Naive thymus-derived CD4-positive, alpha-beta T cell (primary cell): ENCODE measurements around the gene NR2F2. TPM values are rescaled to one million over a fixed set of nuclear protein-coding genes. Genes with fewer than 3 reads are reported as not detected.
"Not testable (repeated sequence)": the region's sequence is repeated elsewhere in the genome, so short reads cannot be mapped to it uniquely, and the experiment has no call there.

Experiments
- ATAC-seq: fragments of 150-1000 bp; cut with Tn5 transposase; 2 replicates; pipeline ENCODE4 v1.10.0; 2021; ENCODE audit warnings: mild to moderate bottlenecking, moderate library complexity
- CTCF ChIA-PET: fragments of 350-600 bp; sonication (Branson Sonifier 250); formaldehyde crosslinking; loops from one replicate; lab custom pipeline; 2021; ENCODE audit warnings: antibody characterized with exemption; lab: Charles Lee
- POLR2A ChIA-PET: fragments of 350-600 bp; sonication (Branson Sonifier 250); formaldehyde crosslinking; loops from one replicate; lab custom pipeline; 2021; ENCODE audit warnings: antibody characterized with exemption, inconsistent platforms; lab: Charles Lee
- DNase-seq, 9 donors: peaks; one replicate each; pipeline versions ENCODE4 v3.0.0 to v3.0.0-alpha.2; 2020 to 2022; ENCODE audit warnings: mixed read lengths in 1 of 9
- H3K27ac ChIP-seq: one replicate; pipeline ENCODE4 v1.7.0; 2013; ENCODE audit warnings: mild to moderate bottlenecking, low read depth, low read length, moderate library complexity
- H3K27me3 ChIP-seq, 2 donors: one replicate each; pipeline ENCODE4 v1.7.0; 2013; ENCODE audit warnings: low read length in 2 of 2, mild to moderate bottlenecking in 2 of 2, moderate library complexity in 2 of 2; ENCODE audit not compliant: control insufficient read depth in 2 of 2, insufficient read depth in 2 of 2
- H3K36me3 ChIP-seq, 3 experiments: 1 replicate in 2 of 3; 2 replicates in 1 of 3; pipeline ENCODE4 v1.7.0; 2013; ENCODE audit warnings: low read length in 3 of 3, mild to moderate bottlenecking in 3 of 3, moderate library complexity in 1 of 3; ENCODE audit not compliant: insufficient read depth in 3 of 3, control insufficient read depth in 2 of 3
- H3K4me1 ChIP-seq, 2 donors: one replicate each; pipeline ENCODE4 v1.7.0; 2013; ENCODE audit warnings: low read length in 2 of 2, mild to moderate bottlenecking in 2 of 2, moderate library complexity in 1 of 2; ENCODE audit not compliant: control insufficient read depth in 2 of 2, insufficient read depth in 2 of 2
- H3K4me3 ChIP-seq: 2 replicates; pipeline ENCODE4 v1.7.0; 2013; ENCODE audit warnings: mild to moderate bottlenecking, low read length
- H3K9me3 ChIP-seq, 3 experiments: 1 replicate in 2 of 3; 2 replicates in 1 of 3; pipeline ENCODE4 v1.7.0; 2013; ENCODE audit warnings: low read length in 3 of 3; ENCODE audit not compliant: control insufficient read depth in 2 of 3
- H3K27ac Mint-ChIP-seq, 9 donors: one replicate each; pipeline ENCODE4 v1.8.0; 2020 to 2022; ENCODE audit warnings: mixed read lengths in 9 of 9, mild to moderate bottlenecking in 8 of 9, moderate library complexity in 5 of 9, inconsistent platforms in 2 of 9
- H3K27me3 Mint-ChIP-seq, 5 donors: one replicate each; pipeline ENCODE4 v1.8.0; 2021 to 2022; ENCODE audit warnings: mixed read lengths in 5 of 5, mild to moderate bottlenecking in 1 of 5
- H3K36me3 Mint-ChIP-seq, 5 donors: one replicate each; pipeline ENCODE4 v1.8.0; 2020 to 2022; ENCODE audit warnings: mixed read lengths in 5 of 5, mild to moderate bottlenecking in 3 of 5, inconsistent platforms in 1 of 5
- H3K4me1 Mint-ChIP-seq, 7 donors: one replicate each; pipeline ENCODE4 v1.8.0; 2020 to 2022; ENCODE audit warnings: mixed read lengths in 7 of 7, mild to moderate bottlenecking in 3 of 7, inconsistent platforms in 1 of 7
- H3K4me3 Mint-ChIP-seq, 10 donors: one replicate each; pipeline ENCODE4 v1.8.0; 2020 to 2022; ENCODE audit warnings: mild to moderate bottlenecking in 10 of 10, mixed read lengths in 10 of 10, moderate library complexity in 6 of 10, inconsistent platforms in 2 of 10
- H3K9me3 Mint-ChIP-seq, 11 donors: one replicate each; pipeline ENCODE4 v1.8.0; 2020 to 2022; ENCODE audit warnings: mixed read lengths in 11 of 11, mild to moderate bottlenecking in 4 of 11, inconsistent platforms in 1 of 11, moderate library complexity in 1 of 11
- intact Hi-C, 2 donors: fragments of 100-400 bp; cut with micrococcal nuclease; formaldehyde crosslinking; loops; one replicate each; pipeline ENCODE4 v1.15.1; 2023
- polyA plus RNA-seq, 2 donors: library from polyadenylated mRNA; unstranded; fragments of 300-500 nt; fragmentation: Illumina TruSeq; gene quantifications; one replicate each; pipeline ENCODE4 v1.2.3, GENCODE V29; 2021
- total RNA-seq, 6 experiments: library from RNA in 5 of 6; stranded (reverse) in 5 of 6; gene quantifications; 1 replicate in 5 of 6; 2 replicates in 1 of 6; pipeline ENCODE4 v1.2.3 and lab custom pipeline; 2021 to 2026

NR2F2 gene
- total and polyA plus RNA-seq, 7 experiments from 2014 or later = not detected

GRCh38 chr15:96367311-96368200 lies 37.1 kb downstream of the NR2F2 start:
- no peaks in the 10 kb centered on the region for H3K36me3 ChIP-seq
- peak overlapping the region in 1 of 9 donors; percentile 37 for H3K27ac Mint-ChIP-seq
- ChIA-PET POLR2A (interaction anchor here (0.5 kb wide), 1 partner anchor 10 kb away, joined by 6 read pairs; no protein-coding TSS in a partner anchor), CTCF (no interaction called here)
- H3K27me3 ChIP-seq = peaks cover 0 to 7% of the 10 kb centered on the region in 2 donors
- intact Hi-C loops = loop anchor here in 1 of 2 donors (2.0 kb wide), 1 partner anchor 43 kb away; no protein-coding TSS in a partner anchor
- peaks cover 76 to 89% (median 79%) of the 10 kb centered on the region in 5 donors for H3K27me3 Mint-ChIP-seq
- peaks cover 0 to 4% (median 0%) of the 10 kb centered on the region in 7 donors for H3K4me1 Mint-ChIP-seq
- DNase-seq (no peak), ATAC-seq (no peak)
- no peaks in the 10 kb centered on the region for H3K4me1 ChIP-seq
- H3K36me3 Mint-ChIP-seq = peaks cover 0 to 9% (median 3%) of the 10 kb centered on the region in 5 donors
- H3K27ac ChIP-seq = no peak overlapping the region
- no peaks in the 10 kb centered on the region for H3K9me3 ChIP-seq
- no peak overlapping the region for H3K4me3 ChIP-seq
- peaks cover 0 to 35% (median 4%) of the 10 kb centered on the region in 11 donors for H3K9me3 Mint-ChIP-seq
- H3K4me3 Mint-ChIP-seq = no peak overlapping the region

- H3K9me3 ChIP-seq = no peaks in the 10 kb centered on the region
- Mint-ChIP-seq H3K27ac (peak overlapping the region in 1 of 9 donors; percentile 35), H3K4me3 (no peak overlapping the region), H3K4me1 (peaks cover 0 to 4% (median 0%) of the 10 kb centered on the region in 7 donors), H3K9me3 (peaks cover 0 to 44% (median 7%) of the 10 kb centered on the region in 11 donors), H3K27me3 (peaks cover 59 to 90% (median 70%) of the 10 kb centered on the region in 5 donors), H3K36me3 (peaks cover 0 to 8% (median 3%) of the 10 kb centered on the region in 5 donors)
- ATAC-seq (no peak), DNase-seq (no peak)
- H3K27me3 ChIP-seq = peaks cover 0 to 4% of the 10 kb centered on the region in 2 donors
- ChIA-PET POLR2A (no interaction called here), CTCF (no interaction called here)
- no peaks in the 10 kb centered on the region for H3K4me1 ChIP-seq
- H3K27ac ChIP-seq = no peak overlapping the region
- no peak overlapping the region for H3K4me3 ChIP-seq
- H3K36me3 ChIP-seq = no peaks in the 10 kb centered on the region
- intact Hi-C loops = no loop called here
These were observed 38.9 kb downstream of the NR2F2 start for GRCh38 chr15:96369351-96369750.

GRCh38 chr15:96369825-96370621 lies 39.5 kb downstream of the NR2F2 start:
- Mint-ChIP-seq H3K27ac (no peak overlapping the region), H3K4me1 (peaks cover 0 to 4% (median 0%) of the 10 kb centered on the region in 7 donors), H3K9me3 (peaks cover 0 to 50% (median 7%) of the 10 kb centered on the region in 11 donors), H3K27me3 (peaks cover 53 to 87% (median 70%) of the 10 kb centered on the region in 5 donors), H3K36me3 (peaks cover 0 to 8% (median 3%) of the 10 kb centered on the region in 5 donors), H3K4me3 (no peak overlapping the region)
- ATAC-seq = no peak
- Histone ChIP-seq H3K9me3 (no peaks in the 10 kb centered on the region), H3K27me3 (peaks cover 0 to 4% of the 10 kb centered on the region in 2 donors), H3K4me3 (no peak overlapping the region), H3K27ac (no peak overlapping the region), H3K4me1 (no peaks in the 10 kb centered on the region), H3K36me3 (no peaks in the 10 kb centered on the region)
- CTCF ChIA-PET = no interaction called here
- intact Hi-C loops = no loop called here
- POLR2A ChIA-PET = no interaction called here
- DNase-seq = no peak

GRCh38 chr15:96372554-96372953 lies 42.1 kb downstream of the NR2F2 start:
- peaks cover 32 to 72% (median 62%) of the 10 kb centered on the region in 5 donors for H3K27me3 Mint-ChIP-seq
- CTCF ChIA-PET = no interaction called here
- H3K4me3 Mint-ChIP-seq = no peak overlapping the region

GRCh38 chr15:96374499-96374898 lies 44.0 kb downstream of the NR2F2 start:
- Mint-ChIP-seq H3K27me3 (peaks cover 13 to 65% (median 54%) of the 10 kb centered on the region in 5 donors), H3K27ac (no peak overlapping the region), H3K9me3 (peaks cover under 1 to 45% (median 6%) of the 10 kb centered on the region in 11 donors), H3K4me1 (no peaks in the 10 kb centered on the region), H3K4me3 (no peak overlapping the region), H3K36me3 (peaks cover 0 to 8% (median 0%) of the 10 kb centered on the region in 5 donors)
- no peaks in the 10 kb centered on the region for H3K4me1 ChIP-seq
- no peak for DNase-seq
- ChIA-PET POLR2A (no interaction called here), CTCF (no interaction called here)
- no peak for ATAC-seq
- no peak overlapping the region for H3K27ac ChIP-seq
- no peaks in the 10 kb centered on the region for H3K27me3 ChIP-seq
- H3K9me3 ChIP-seq = no peaks in the 10 kb centered on the region
- H3K4me3 ChIP-seq = no peak overlapping the region
- intact Hi-C loops = no loop called here
- no peaks in the 10 kb centered on the region for H3K36me3 ChIP-seq

More at GRCh38 chr15:96372554-96372953, 42.1 kb downstream of the NR2F2 start:
- ATAC-seq = no peak
- Histone ChIP-seq H3K27me3 (no peaks in the 10 kb centered on the region), H3K36me3 (no peaks in the 10 kb centered on the region), H3K4me1 (no peaks in the 10 kb centered on the region), H3K9me3 (no peaks in the 10 kb centered on the region), H3K27ac (no peak overlapping the region), H3K4me3 (no peak overlapping the region)
- H3K36me3 Mint-ChIP-seq = peaks cover 0 to 10% (median 0%) of the 10 kb centered on the region in 5 donors
- intact Hi-C loops = no loop called here
- H3K4me1 Mint-ChIP-seq = peaks cover 0 to 1% (median 0%) of the 10 kb centered on the region in 7 donors
- peaks cover 0 to 52% (median 9%) of the 10 kb centered on the region in 11 donors for H3K9me3 Mint-ChIP-seq
- no peak overlapping the region for H3K27ac Mint-ChIP-seq
- POLR2A ChIA-PET = no interaction called here
- no peak for DNase-seq

GRCh38 chr15:96379592-96379991 lies 49.1 kb downstream of the NR2F2 start:
- H3K4me3 Mint-ChIP-seq, ATAC-seq, H3K27ac Mint-ChIP-seq, H3K36me3 ChIP-seq, H3K27me3 ChIP-seq, CTCF ChIA-PET, H3K36me3 Mint-ChIP-seq, DNase-seq, H3K9me3 ChIP-seq, intact Hi-C loops, H3K4me3 ChIP-seq, H3K4me1 ChIP-seq, H3K27ac ChIP-seq, POLR2A ChIA-PET, H3K4me1 Mint-ChIP-seq: not testable (repeated sequence)
- Mint-ChIP-seq H3K9me3 (peaks cover 0 to 22% (median 4%) of the 10 kb centered on the region in 11 donors), H3K27me3 (peaks cover 0 to 39% (median 34%) of the 10 kb centered on the region in 5 donors)
